ENCODE data around the gene KIF6. TPM values are rescaled to one million over a fixed set of nuclear protein-coding genes. Genes with fewer than 3 reads are reported as not detected.

The KIF6 gene
- total RNA-seq, 2 experiments from 2014 or later, result not detected

- intact Hi-C loops (cut with DNase I, micrococcal nuclease), result no loop called here
- no peak for TF ChIP-seq CTCF (IDR thresholded peaks at IDR 0.05)
- Histone ChIP-seq H3K4me1 (ENCODE audit: insufficient read depth, low read length) (no peaks in the 10 kb centered on the region), H3K4me3 (ENCODE audit: low read length) (no peak overlapping the region), H3K36me3 (ENCODE audit: insufficient read depth, low read length) (no peaks in the 10 kb centered on the region), H3K27ac (ENCODE audit: low read depth in 1 of 2, low read length in 2 of 2) (no peak overlapping the region), H3K9me3 (ENCODE audit: control insufficient read depth in 1 of 2, insufficient read depth in 1 of 2, low read length in 2 of 2) (no peaks in the 10 kb centered on the region), H3K27me3 (ENCODE audit: control insufficient read depth in 1 of 2, insufficient read depth in 2 of 2, low read length in 2 of 2) (no peaks in the 10 kb centered on the region)
- no peak for ATAC-seq (ENCODE audit: poor library complexity)
- Mint-ChIP-seq H3K4me1 (ENCODE audit: low read depth) (no peaks in the 10 kb centered on the region), H3K27me3 (no peaks in the 10 kb centered on the region), H3K9me3 (no peaks in the 10 kb centered on the region), H3K4me3 (no peak overlapping the region), H3K27ac (no peak overlapping the region), H3K36me3 (ENCODE audit: low read depth) (no peaks in the 10 kb centered on the region)
- CTCF ChIA-PET, result no interaction called here
- POLR2A ChIA-PET, result no interaction called here
- no peak for DNase-seq
Measured at GRCh38 chr6:39296745-39297640, 428.2 kb downstream of the KIF6 start.

- intact Hi-C loops (cut with DNase I, micrococcal nuclease), result no loop called here
- no peaks in the 10 kb centered on the region for H3K4me1 Mint-ChIP-seq (ENCODE audit: low read depth)
- no peaks in the 10 kb centered on the region for H3K4me1 ChIP-seq (ENCODE audit: insufficient read depth, low read length)
- H3K27ac Mint-ChIP-seq, result no peak overlapping the region
- H3K36me3 Mint-ChIP-seq (ENCODE audit: low read depth), result no peaks in the 10 kb centered on the region
- CTCF ChIA-PET, result no interaction called here
- no peak overlapping the region for H3K27ac ChIP-seq (ENCODE audit: low read depth in 1 of 2, low read length in 2 of 2)
- POLR2A ChIA-PET, result no interaction called here
- TF ChIP-seq CTCF (IDR thresholded peaks at IDR 0.05), result no peak
- no peaks in the 10 kb centered on the region for H3K27me3 ChIP-seq (ENCODE audit: control insufficient read depth in 1 of 2, insufficient read depth in 2 of 2, low read length in 2 of 2)
- no peak for ATAC-seq (ENCODE audit: poor library complexity)
- no peaks in the 10 kb centered on the region for H3K27me3 Mint-ChIP-seq
- no peaks in the 10 kb centered on the region for H3K9me3 Mint-ChIP-seq
- H3K4me3 ChIP-seq (ENCODE audit: low read length), result no peak overlapping the region
- no peaks in the 10 kb centered on the region for H3K36me3 ChIP-seq (ENCODE audit: insufficient read depth, low read length)
- no peaks in the 10 kb centered on the region for H3K9me3 ChIP-seq (ENCODE audit: control insufficient read depth in 1 of 2, insufficient read depth in 1 of 2, low read length in 2 of 2)
- H3K4me3 Mint-ChIP-seq, result no peak overlapping the region
- DNase-seq, result no peak
Measured at GRCh38 chr6:39295611-39296011, 429.6 kb downstream of the KIF6 start.

GRCh38 chr6:39294899-39295298 lies 430.3 kb downstream of the KIF6 start:
- no peak for DNase-seq
- no peaks in the 10 kb centered on the region for H3K27me3 Mint-ChIP-seq
- no peak overlapping the region for H3K27ac Mint-ChIP-seq
- POLR2A ChIA-PET, result no interaction called here
- H3K4me3 Mint-ChIP-seq, result no peak overlapping the region
- H3K4me3 ChIP-seq (ENCODE audit: low read length), result no peak overlapping the region
- CTCF ChIA-PET, result no interaction called here
- intact Hi-C loops (cut with DNase I, micrococcal nuclease), result no loop called here
- no peaks in the 10 kb centered on the region for H3K36me3 ChIP-seq (ENCODE audit: insufficient read depth, low read length)
- ATAC-seq (ENCODE audit: poor library complexity), result no peak
- no peaks in the 10 kb centered on the region for H3K4me1 ChIP-seq (ENCODE audit: insufficient read depth, low read length)
- H3K27me3 ChIP-seq (ENCODE audit: control insufficient read depth in 1 of 2, insufficient read depth in 2 of 2, low read length in 2 of 2), result no peaks in the 10 kb centered on the region
- H3K9me3 ChIP-seq (ENCODE audit: control insufficient read depth in 1 of 2, insufficient read depth in 1 of 2, low read length in 2 of 2), result no peaks in the 10 kb centered on the region
- no peaks in the 10 kb centered on the region for H3K9me3 Mint-ChIP-seq
- TF ChIP-seq CTCF (IDR thresholded peaks at IDR 0.05), result no peak
- no peak overlapping the region for H3K27ac ChIP-seq (ENCODE audit: low read depth in 1 of 2, low read length in 2 of 2)
- no peaks in the 10 kb centered on the region for H3K36me3 Mint-ChIP-seq (ENCODE audit: low read depth)
- H3K4me1 Mint-ChIP-seq (ENCODE audit: low read depth), result no peaks in the 10 kb centered on the region
